Measurements from ENCODE around the gene KRTAP5-7. TPM values are rescaled to one million over a fixed set of nuclear protein-coding genes. Genes with fewer than 3 reads are reported as not detected.
"Not testable (repeated sequence)": the region's sequence is repeated elsewhere in the genome, so short reads cannot be mapped to it uniquely, and the experiment has no call there.

KRTAP5-7 gene
- not detected for total RNA-seq

- DNase-seq: not testable (repeated sequence)
These were observed at the start of gene KRTAP5-7 for GRCh38 chr11:71526796-71527575. TSS of gene KRTAP5-7 (plus strand) at chr11:71527267. CDS start at chr11:71527301, 34 bp downstream.

- no peak for DNase-seq
These were observed 49.2 kb upstream of the KRTAP5-7 start for GRCh38 chr11:71477641-71478527.

- DNase-seq: no peak
These were observed 48.6 kb upstream of the KRTAP5-7 start for GRCh38 chr11:71478528-71478840.

- DNase-seq: no peak
These were observed 45.7 kb upstream of the KRTAP5-7 start for GRCh38 chr11:71481101-71481960.

GRCh38 chr11:71482216-71482615, 44.9 kb upstream of the KRTAP5-7 start:
- DNase-seq: no peak

GRCh38 chr11:71482746-71483364, 44.2 kb upstream of the KRTAP5-7 start:
- no peak for DNase-seq

- DNase-seq: no peak
These were observed 43.4 kb upstream of the KRTAP5-7 start for GRCh38 chr11:71483692-71484091.

GRCh38 chr11:71484248-71485062, 42.6 kb upstream of the KRTAP5-7 start:
- no peak for DNase-seq

GRCh38 chr11:71485063-71485399, 42.0 kb upstream of the KRTAP5-7 start:
- DNase-seq: no peak

- no peak for DNase-seq
These were observed 41.6 kb upstream of the KRTAP5-7 start for GRCh38 chr11:71485466-71485865.

GRCh38 chr11:71486320-71486719, 40.7 kb upstream of the KRTAP5-7 start:
- DNase-seq: no peak

- no peak for DNase-seq
These were observed 38.3 kb upstream of the KRTAP5-7 start for GRCh38 chr11:71488681-71489270.

- DNase-seq: no peak
These were observed 37.6 kb upstream of the KRTAP5-7 start for GRCh38 chr11:71489311-71490043.

GRCh38 chr11:71490044-71490730, 36.9 kb upstream of the KRTAP5-7 start:
- no peak for DNase-seq

GRCh38 chr11:71490731-71491390, 36.2 kb upstream of the KRTAP5-7 start:
- DNase-seq: no peak

GRCh38 chr11:71491531-71491930, 35.5 kb upstream of the KRTAP5-7 start:
- no peak for DNase-seq

- no peak for DNase-seq
These were observed 35.1 kb upstream of the KRTAP5-7 start for GRCh38 chr11:71491940-71492339.

GRCh38 chr11:71495286-71496230, 31.5 kb upstream of the KRTAP5-7 start:
- no peak for DNase-seq
